SK-N-SH treated with all-trans-retinoic acid at 6 μM for 48 hours (cell line): ENCODE measurements around the gene PRKAG2.

Source experiments
- ARNTL ChIP-seq: fragments of 450-650 bp; formaldehyde crosslinking; IDR thresholded peaks from 2 replicates; pipeline ENCODE4 v1.5.0; 2020; ENCODE audit warnings: low read depth, mild to moderate bottlenecking, moderate library complexity, borderline replicate concordance
- CREB5 ChIP-seq: fragments of 250-450 bp; sonication (Bioruptor Pico); IDR thresholded peaks from 2 replicates; pipeline ENCODE4 v1.5.1; 2020; ENCODE audit warnings: low read depth, mild to moderate bottlenecking, moderate library complexity
- CSDC2 ChIP-seq: fragments of 250-450 bp; sonication (Bioruptor Pico); IDR thresholded peaks from 2 replicates; pipeline ENCODE4 v1.5.0; 2020; ENCODE audit warnings: mild to moderate bottlenecking, moderate library complexity
- ISL1 ChIP-seq: fragments of 250-450 bp; sonication (Bioruptor Pico); IDR thresholded peaks from 2 replicates; pipeline ENCODE4 v2.1.2; 2022; ENCODE audit warnings: mild to moderate bottlenecking, moderate library complexity
- POU6F1 ChIP-seq: fragments of 250-450 bp; sonication (Bioruptor Pico); IDR thresholded peaks from 2 replicates; pipeline ENCODE4 v1.8.0; 2021; ENCODE audit warnings: low read depth, mild to moderate bottlenecking, moderate library complexity, borderline replicate concordance
- TOX ChIP-seq: fragments of 250-450 bp; sonication (Bioruptor Pico); IDR thresholded peaks from 2 replicates; pipeline ENCODE4 v1.8.0; 2021; ENCODE audit warnings: mild to moderate bottlenecking, moderate library complexity, borderline replicate concordance
- ZFP3 ChIP-seq: fragments of 250-450 bp; sonication (Bioruptor Pico); IDR thresholded peaks from 2 replicates; pipeline ENCODE4 v1.5.0; 2020; ENCODE audit warnings: mild to moderate bottlenecking, moderate library complexity
- ZNF8 ChIP-seq: fragments of 450-650 bp; formaldehyde crosslinking; IDR thresholded peaks from 2 replicates; pipeline ENCODE4 v1.5.0; 2020; ENCODE audit warnings: mild to moderate bottlenecking, moderate library complexity
- TF ChIP-seq, protein P1 (sequence below): fragments of 250-450 bp; sonication (Bioruptor Pico); IDR thresholded peaks from 2 replicates; pipeline ENCODE4 v1.5.0; 2020; ENCODE audit warnings: mild to moderate bottlenecking, moderate library complexity
- TF ChIP-seq, protein P2 (sequence below): fragments of 250-450 bp; sonication (Bioruptor Pico); IDR thresholded peaks from 2 replicates; pipeline ENCODE4 v1.8.0; 2020; ENCODE audit warnings: mild to moderate bottlenecking, moderate library complexity, borderline replicate concordance

DNA sequence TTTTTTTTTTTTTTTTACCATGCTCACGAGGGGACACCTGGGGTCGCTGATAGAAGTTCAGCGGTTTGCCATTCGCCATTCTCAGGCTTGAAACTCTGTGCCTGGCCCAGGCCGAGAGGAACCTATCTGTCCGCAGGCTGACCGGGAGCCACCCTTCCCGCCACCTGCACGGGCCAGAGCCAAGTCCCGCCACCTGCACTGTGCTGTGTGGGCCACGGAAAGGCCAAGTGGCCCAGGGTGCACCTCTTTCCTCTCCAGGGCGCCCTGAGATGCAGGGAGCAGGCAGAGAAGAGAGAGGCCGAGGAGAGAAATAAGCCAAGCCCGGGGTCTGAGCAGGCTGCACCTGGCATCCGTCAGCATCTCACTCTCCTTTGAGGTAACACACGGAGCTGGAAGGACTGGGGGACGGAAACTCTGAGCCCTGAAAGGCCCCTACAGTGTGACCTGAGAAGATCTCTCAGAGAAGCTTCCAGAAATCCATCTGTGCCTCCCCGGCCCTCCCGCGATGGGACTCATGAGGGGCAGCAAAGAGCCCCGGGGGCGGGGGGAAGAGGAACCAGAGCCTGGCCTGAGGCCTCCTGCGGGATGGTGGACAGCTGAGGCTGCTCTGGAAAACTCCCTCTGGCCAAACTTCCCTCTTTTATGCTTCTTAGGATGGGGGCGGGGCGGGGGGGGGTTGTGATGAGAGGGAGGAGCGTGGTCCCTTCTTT lies 46.6 kb downstream of the PRKAG2 start:
- TF ChIP-seq TOX (CRISPR knock-in tag) (no peak), CREB5 (CRISPR knock-in tag) (no peak), ISL1 (CRISPR knock-in tag) (no peak), ARNTL (no peak), CSDC2 (CRISPR knock-in tag) (no peak), ZFP3 (CRISPR knock-in tag) (no peak), ZNF8 (CRISPR knock-in tag) (no peak), POU6F1 (CRISPR knock-in tag) (no peak)
- TF ChIP-seq, protein P1, sequence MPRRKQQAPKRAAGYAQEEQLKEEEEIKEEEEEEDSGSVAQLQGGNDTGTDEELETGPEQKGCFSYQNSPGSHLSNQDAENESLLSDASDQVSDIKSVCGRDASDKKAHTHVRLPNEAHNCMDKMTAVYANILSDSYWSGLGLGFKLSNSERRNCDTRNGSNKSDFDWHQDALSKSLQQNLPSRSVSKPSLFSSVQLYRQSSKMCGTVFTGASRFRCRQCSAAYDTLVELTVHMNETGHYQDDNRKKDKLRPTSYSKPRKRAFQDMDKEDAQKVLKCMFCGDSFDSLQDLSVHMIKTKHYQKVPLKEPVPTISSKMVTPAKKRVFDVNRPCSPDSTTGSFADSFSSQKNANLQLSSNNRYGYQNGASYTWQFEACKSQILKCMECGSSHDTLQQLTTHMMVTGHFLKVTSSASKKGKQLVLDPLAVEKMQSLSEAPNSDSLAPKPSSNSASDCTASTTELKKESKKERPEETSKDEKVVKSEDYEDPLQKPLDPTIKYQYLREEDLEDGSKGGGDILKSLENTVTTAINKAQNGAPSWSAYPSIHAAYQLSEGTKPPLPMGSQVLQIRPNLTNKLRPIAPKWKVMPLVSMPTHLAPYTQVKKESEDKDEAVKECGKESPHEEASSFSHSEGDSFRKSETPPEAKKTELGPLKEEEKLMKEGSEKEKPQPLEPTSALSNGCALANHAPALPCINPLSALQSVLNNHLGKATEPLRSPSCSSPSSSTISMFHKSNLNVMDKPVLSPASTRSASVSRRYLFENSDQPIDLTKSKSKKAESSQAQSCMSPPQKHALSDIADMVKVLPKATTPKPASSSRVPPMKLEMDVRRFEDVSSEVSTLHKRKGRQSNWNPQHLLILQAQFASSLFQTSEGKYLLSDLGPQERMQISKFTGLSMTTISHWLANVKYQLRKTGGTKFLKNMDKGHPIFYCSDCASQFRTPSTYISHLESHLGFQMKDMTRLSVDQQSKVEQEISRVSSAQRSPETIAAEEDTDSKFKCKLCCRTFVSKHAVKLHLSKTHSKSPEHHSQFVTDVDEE (CRISPR knock-in tag): no peak
- TF ChIP-seq, protein P2, sequence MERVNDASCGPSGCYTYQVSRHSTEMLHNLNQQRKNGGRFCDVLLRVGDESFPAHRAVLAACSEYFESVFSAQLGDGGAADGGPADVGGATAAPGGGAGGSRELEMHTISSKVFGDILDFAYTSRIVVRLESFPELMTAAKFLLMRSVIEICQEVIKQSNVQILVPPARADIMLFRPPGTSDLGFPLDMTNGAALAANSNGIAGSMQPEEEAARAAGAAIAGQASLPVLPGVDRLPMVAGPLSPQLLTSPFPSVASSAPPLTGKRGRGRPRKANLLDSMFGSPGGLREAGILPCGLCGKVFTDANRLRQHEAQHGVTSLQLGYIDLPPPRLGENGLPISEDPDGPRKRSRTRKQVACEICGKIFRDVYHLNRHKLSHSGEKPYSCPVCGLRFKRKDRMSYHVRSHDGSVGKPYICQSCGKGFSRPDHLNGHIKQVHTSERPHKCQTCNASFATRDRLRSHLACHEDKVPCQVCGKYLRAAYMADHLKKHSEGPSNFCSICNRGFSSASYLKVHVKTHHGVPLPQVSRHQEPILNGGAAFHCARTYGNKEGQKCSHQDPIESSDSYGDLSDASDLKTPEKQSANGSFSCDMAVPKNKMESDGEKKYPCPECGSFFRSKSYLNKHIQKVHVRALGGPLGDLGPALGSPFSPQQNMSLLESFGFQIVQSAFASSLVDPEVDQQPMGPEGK (CRISPR knock-in tag): no peak
